Activated CD4-positive, CD25-positive, alpha-beta regulatory T cell (primary cell): ENCODE measurements around the gene RCAN2.
"Not testable (repeated sequence)": the region's sequence is repeated elsewhere in the genome, so short reads cannot be mapped to it uniquely, and the experiment has no call there.

Experiments
- DNase-seq, 4 experiments: peaks; one replicate each; lab custom pipeline; 2025; lab: John Stamatoyannopoulos, UW

The RCAN2 gene

DNA sequence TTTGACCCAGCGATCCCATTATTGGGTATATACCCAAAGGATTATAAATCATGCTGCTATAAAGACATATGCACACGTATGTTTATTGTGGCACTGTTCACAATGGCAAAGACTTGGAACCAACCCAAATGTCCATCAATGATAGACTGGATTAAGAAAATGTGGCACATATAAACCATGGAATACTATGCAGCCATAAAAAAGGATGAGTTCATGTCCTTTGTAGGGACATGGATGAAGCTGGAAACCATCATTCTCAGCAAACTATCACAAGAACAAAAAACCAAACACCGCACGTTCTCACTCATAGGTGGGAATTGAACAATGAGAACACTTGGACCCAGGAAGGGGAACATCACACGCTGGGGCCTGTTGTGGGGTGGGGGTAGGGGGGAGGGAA is 103.5 kb downstream of the RCAN2 start:
- DNase-seq: not testable (repeated sequence)

DNA sequence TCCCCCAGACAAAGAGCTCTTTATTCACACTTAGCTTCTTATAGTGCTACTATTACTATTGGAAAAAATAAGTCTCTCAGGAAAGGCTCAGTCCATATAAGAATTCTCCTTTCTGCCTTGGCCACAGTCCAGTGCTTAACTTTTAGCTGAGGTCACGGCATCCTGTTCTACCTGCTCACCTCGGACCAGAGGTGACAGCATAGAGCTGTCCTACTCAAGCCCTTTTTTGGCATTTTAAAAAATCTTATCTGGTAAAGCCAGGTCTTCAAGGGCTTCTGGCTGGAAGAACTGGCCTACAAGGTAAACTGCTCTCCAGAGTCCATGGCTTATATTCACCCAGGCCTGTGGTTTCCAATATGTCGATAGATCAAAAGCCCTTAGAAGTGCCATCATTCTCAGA is 109.7 kb downstream of the RCAN2 start:
- no peak for DNase-seq

DNA sequence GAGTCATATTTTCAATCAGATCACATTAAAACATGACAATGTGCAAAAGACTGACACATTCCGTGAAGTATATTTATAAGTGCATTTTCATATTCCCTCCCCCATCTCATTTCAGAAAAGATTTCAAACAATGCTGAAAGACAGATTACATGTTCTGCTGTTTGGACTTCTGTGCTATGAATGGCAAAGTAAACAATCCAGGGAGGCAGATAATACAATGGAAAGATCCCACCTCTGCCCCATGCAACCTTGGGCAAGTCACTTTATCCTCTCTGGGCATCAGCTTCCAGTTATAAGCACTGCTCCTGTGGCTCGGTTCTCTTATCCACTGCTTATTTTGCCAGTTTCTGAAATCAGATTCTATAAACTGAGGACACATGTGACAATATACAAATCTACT is 110.2 kb downstream of the RCAN2 start:
- DNase-seq: no peak

DNA sequence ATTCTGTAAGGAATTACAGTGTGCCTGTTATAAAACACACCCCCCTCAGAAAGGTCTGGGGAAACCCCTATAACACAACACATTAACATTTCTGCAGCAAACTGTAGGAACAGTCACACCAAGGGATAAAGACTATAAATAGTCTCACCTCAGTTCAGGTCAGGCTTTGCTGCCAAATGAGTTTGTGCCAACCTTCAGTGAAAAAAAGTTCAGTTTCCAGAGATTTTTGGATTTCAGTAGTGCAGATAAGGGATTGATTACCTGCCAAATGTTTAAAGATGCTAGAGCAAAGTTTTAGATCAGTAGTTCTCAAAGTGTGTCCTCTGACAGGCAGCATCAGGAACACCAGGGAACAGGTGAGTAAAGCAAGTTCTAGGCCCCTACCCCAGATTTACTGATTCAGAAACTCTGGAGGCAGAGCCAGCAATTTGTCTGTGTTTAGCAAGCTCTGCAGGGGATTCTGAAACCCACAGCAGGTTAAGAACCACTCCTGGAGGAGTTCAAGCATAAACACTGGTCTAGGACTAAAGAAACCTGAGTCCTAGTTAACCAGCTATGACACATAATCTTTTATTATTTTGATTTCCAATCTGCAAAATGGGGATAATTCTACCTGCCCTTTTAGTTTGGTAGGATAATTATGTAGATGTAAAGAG is 111.0 kb downstream of the RCAN2 start:
- no peak for DNase-seq

DNA sequence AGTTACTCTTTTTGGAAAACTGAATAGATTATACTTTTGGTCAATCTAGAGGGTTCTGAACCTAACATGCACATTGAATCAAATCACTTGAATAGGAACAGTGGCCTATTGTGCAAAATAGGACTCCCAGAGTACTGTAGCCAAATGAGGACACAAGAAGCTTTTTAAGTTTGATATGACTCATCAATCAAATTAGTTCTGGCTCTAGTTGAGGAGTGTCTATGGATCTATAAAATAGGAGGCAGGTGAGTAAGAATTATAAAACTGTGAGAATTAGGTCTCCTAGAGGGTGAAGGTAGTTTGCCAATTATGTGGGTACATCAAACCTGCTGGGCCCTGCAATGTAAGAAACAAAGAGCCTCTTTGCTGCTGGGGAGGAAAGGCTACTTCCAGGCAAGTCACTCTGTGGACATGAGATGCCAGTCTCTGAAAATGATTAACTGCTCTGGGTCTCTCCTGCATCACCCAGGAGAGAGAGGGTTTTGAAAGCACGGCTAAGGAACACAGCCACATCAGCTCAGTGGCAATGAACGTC is 112.3 kb downstream of the RCAN2 start:
- DNase-seq: no peak

DNA sequence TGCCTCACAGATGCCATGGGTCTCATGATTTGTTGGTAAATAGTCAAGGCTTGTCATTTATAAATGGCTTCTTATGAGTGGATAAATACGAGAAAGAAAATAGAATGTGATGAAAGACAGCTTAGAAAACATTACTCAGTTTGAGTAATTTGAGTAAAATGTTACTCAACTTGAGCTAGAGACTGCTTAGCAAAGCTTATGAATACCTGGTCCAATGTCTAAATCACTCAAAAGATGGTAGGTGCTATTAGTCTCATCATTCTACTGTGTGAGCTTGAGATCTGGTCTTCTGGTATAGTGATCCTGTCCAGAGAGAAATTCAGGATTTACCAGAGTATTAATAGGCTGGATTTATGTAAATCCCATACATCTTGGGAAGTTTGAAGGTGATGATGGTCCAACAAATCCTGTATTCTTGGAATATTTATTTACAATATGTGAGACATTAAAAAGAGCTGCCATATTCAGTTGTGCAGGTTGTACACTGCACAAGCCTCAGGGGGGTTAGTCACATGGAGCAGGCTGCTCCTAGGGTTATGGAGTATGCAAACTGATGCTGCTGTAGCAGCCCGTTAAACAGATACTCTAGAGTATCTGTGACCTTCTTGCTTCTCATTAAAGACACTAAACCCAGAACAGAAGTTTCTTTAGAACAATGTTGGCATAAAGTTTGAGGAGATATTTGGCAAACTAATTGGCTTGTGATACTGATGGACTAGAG is 112.9 kb downstream of the RCAN2 start:
- DNase-seq: no peak

DNA sequence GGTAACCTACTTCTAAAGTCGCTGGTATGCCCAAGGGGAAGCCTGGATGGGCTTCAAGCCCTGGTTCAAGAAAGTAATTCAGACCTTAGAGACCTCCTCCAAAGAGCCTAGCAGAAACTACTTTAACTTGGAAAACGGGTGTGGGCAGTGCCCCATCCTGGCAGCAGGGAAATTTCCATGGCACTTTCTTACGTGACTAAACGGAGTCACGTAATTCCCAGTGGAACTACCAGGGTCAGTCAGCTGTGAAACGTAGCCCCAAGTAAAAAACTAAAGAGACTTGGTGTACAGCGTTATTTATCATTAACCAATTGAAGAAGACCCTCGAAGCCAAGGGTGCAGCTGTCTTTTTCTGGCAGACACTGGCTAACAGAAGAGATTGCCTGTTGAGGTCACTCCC is 114.0 kb downstream of the RCAN2 start:
- no peak for DNase-seq

DNA sequence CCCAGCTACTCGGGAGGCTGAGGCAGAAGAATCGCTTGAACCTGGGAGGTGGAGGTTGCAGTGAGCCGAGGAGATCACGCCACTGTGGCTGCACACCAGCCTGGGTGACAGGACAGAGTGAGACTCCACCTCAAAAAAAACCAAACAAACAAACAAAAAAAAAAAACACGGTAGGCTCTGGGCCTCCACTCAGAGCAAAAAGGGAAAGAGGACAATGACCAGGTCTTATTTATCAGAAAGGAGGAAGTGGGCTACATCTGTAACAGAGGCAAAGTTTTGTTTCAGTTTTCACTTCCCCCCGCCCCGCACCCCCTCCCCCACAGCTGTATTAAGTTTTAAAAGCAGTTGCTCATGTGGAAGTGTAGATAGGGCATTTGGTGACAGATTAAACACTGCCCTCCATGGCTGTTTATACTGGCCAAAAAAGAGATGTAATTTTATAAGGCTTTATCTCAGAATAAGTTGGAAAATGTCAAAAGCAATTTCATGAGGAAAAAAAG is 114.6 kb downstream of the RCAN2 start:
- no peak for DNase-seq

DNA sequence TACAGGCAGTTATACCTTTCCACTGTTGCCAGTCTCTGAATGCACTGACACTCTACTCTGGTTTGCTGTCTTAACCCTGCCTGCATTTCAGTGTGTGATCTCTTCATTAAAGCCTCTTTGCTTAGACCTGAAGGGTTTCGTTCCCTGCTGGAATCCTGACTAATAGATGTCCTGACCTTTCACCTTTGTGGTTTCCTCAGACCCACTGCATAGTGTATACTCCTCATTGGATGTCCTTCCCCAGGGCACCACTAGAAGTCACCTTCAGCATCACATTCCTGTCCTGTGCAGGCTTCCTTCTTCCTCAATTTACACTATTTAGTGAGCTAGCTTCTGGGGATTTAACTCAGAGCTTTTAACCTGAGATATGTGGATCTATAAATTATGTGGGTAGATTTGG is 120.6 kb downstream of the RCAN2 start:
- no peak for DNase-seq

DNA sequence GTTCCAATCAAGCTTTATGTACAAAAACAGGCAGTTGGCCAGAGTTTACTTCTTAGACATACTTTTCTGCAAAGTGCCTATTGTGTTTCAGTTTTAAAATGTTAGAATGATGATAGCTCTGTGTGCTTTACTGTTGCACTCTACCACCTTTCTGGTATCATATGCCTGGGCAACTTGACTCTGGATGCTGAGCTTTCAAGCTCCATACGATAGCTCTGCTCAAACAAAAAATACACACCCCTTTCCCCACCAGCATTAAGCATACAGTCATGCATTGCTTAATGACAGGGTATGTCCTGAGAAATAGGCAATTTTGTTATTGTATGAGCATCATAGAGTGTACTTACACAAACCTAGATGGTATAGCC is 123.1 kb downstream of the RCAN2 start:
- DNase-seq: no peak

DNA sequence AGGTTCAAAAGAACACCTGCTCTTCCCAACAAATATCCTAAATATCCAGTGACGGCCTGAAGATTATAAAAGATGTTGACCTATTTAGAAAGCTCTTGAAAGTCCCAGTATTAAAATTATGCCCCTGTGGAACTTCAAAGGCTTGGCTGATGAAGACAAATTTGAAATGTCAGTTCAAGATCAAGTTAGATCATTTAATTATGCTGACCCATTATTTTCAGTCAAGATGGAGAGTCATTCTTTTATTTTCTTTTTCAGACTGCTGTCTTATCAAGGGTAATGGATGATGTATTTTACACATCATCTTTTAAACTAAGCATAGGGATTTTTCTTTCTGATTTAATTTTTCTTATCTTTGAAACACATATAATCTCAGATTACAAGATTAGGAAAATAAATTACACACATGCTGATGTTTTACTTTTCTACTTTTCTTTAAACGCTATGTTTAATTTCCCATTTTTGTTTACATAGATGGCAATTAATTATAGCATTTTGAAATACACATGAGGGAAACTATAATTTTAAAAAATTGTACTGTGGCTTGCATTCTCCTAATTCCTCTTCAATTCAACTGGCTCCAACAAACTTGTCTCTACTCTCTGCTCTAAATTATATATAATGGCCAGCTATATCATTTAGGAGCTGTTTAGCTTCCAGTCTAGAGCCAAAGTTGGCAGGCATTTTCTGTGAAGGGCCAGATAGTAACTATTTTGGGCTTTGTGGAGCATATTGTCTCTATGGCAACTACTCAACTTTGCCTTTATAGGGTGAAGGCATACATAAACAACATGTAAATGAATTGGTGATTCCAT is 123.7 kb downstream of the RCAN2 start:
- DNase-seq: no peak

DNA sequence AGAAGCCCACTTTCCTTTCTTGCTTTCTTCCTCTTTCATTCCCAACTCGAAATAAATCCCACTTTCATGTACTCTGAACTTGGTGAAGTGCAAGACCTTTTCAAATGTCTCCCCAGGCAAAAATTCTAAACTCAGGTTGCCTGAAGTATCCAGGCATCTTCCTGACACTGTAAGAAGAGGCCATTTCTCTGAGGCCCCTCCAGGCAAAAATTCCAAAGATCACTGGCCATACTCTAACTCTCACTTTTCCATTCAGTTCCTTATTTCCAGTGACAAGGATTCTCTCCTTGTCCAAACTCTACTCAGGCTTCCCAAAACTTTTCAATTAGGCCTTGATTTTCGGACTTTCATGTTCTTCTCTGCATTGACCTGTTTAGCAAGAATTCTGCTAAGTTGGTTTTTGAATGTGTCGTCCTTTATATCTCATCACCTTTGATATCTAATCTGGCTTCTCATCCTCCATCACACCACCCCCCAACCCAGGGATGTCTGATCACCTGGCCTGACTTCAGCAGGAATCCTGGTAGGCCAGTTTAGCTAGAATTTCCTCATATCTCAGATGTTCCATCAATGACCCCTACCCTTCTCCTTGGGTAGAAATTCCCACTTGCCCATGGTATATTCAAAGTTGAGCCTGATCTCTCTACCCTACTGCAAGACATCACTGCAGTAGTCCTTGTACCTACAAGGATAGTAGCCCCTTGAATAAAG is 124.9 kb downstream of the RCAN2 start:
- DNase-seq: no peak

DNA sequence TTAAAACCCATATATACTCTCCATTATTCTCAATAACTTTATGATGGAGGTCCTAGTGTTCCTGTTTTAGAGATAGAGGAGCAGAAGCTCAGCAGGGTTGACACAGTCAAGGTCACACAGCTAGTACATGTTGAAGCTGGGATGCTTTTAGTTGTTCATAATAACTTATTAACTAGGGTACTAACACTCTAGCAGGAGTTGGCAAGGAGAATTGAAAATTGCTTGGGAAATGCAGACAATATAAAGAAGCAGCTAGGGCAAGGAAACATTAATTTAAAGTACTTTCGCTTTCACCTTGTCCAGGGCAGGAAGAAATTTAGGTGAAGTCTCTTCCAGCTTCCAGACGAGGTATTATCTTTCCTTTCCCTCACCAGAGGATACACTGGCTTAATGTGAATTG is 133.7 kb downstream of the RCAN2 start:
- no peak for DNase-seq

DNA sequence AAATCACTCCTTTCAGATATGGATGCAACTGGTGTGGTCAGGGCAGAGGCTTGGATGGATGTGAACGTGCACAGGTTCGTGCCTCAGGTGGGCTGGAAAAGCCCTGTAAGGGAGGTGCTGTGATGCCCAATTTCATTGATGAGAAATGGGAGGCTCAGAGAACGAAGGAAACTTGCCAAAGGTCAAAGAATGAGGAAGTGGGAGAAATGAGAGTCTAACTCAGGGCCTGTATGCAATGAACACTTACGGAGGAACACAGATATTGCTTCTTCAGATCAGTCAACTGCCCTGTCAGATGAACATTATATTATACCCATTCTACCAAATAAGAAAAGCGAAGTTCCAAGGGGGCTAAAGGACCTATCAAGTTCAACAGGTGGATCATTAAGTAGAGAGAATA is 134.7 kb downstream of the RCAN2 start:
- no peak for DNase-seq

DNA sequence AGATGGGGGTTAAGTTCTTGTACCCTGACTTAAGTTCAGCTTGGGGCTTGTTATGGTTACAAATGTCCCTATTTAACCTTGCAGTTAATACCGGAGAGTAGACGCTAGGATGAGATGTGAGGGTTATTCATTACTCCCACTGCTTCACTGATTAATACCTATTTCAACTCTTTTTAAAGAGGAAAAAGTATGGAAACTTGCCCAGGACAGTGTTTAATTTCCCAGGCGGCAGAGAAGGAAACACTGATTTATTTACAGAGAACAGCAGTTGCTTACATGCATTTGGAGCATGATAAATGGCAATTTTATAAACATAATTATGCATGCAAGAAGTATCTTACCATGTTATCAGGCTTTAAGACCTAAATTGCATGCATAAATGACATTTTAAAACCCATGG is 137.7 kb downstream of the RCAN2 start:
- DNase-seq: no peak

DNA sequence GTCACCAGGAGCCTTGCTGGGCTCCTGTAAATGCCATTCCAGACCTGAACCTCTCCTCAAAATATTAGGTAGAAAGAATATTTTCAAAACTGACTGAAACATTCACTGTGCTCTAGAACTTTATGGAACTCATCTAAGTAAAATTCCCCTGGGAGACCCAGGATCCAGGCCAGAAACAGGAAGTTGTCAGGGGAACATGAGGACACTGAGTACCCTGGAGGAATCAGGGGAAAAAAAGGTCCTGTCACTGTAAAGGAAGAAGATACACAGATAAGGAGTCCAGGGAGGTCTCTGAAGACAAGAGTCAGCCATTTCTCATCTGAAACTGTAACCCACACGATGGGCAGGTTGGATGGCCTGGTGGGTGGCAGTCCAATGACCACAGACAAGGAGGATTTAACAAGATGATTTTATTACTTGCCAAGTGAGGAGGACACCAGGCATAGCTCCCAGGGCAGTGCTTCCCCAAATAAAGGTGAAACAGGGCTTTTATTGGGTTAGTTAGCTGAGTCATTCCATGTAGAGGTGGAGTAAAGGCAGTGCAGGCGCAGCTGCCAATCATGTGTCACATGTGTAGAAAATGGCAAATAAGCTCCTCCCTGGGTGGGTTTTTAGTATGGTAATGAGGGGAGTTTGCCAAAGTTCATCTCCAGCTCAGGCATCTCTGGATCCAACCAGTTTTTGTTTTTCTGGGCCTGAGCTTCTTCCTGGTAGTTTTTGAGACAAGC is 138.5 kb downstream of the RCAN2 start:
- DNase-seq: no peak

DNA sequence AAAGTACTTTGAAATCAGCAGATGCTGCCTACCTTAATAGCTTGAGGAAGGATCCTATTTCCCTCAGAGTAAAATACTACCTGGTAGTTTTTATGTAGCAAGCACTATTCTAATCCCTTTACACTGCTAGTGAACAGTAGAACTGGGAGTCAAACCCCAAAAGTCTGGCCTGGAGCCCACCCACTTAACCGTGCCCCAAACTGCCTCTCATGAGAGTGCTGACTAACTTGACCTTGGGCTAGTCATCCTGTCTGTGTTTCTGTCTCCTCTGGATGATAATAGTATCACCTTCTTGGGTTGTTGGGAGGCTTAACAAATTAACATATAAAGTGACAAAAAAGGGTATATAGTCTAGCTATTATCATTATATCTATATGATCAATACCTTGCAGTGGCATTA is 140.5 kb downstream of the RCAN2 start:
- DNase-seq: no peak

DNA sequence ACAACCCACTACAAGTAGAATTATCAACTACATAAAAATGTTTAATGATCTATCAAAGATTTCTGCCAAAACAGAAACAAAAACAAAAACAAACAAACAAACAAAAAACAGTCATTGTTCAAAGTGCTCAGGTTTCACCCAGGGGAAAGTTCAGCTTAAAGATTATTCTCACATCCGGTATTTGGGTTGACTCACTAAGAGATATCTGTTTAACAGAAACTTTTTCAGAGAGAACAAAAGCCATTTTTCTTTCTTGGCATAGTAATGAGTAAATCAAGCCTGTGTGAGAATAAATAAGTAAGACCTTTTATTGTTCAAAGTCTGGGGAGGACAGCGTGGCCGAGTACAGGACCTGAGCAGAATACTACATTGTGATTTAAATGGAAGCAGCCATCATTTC is 143.6 kb downstream of the RCAN2 start:
- no peak for DNase-seq

DNA sequence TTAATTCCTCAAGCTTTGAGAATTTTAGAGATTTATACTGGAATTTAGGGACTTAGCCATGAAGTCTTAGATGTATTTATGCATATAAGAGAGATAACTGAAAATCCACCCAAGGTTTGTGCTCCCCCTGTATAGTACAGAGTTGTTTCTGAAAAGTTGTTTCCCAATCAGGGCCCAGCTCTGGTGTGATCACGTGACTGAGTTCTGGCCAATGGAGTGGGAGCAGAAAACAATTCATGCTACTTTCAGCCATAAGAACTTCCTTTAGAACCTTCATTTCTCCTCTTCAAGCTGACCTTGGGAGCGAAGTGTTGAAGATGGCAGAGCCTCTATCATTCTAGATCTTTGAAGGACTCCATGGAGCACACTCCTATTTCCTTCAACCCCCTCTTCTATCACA is 151.0 kb downstream of the RCAN2 start:
- no peak for DNase-seq

DNA sequence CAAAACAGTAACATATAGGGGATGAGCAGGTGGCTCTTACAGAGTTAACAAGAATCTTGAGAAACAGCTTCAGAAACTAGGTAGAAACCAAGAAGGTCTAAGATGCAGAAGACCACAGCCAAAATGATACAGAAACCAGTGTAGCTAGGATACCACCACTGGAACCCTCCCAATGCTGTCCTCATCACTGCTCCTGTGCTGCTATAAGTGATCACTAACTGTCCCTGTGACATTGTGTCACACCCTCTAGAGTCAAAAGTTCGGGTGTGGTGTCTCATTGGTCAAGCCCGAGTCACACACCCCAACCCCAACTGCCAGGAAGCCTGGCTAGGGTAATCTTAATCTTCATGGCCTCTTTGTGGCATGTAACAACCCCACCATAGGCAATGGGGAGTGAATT is 153.1 kb downstream of the RCAN2 start:
- DNase-seq: no peak

DNA sequence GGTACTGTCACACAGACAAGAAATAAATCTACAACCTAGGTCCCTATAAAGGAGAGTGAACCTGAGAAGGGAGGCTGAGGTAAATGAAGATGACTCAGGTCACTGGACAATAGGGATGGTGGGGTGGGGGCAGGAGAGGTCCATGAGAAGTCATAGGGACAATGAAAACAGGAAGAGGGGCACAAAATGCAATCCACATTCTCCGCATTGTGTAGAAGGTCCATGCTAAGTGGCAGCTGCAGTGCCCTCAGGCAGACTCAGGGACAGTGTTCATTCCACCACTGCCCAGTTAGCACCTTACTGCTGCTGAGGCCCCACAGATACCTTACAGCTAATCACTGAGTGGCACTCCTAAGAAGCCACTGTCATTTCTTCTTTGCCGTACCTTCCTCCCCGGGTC is 156.8 kb downstream of the RCAN2 start:
- no peak for DNase-seq
